ENCODE data around the gene FNTB. TPM values are rescaled to one million over a fixed set of nuclear protein-coding genes. Genes with fewer than 3 reads are reported as not detected.

The FNTB gene
- total and polyA plus RNA-seq, 2 donors (not counting 1 experiment from before 2014, with no cell fraction given), result 6.6 to 10.2 TPM

DNA sequence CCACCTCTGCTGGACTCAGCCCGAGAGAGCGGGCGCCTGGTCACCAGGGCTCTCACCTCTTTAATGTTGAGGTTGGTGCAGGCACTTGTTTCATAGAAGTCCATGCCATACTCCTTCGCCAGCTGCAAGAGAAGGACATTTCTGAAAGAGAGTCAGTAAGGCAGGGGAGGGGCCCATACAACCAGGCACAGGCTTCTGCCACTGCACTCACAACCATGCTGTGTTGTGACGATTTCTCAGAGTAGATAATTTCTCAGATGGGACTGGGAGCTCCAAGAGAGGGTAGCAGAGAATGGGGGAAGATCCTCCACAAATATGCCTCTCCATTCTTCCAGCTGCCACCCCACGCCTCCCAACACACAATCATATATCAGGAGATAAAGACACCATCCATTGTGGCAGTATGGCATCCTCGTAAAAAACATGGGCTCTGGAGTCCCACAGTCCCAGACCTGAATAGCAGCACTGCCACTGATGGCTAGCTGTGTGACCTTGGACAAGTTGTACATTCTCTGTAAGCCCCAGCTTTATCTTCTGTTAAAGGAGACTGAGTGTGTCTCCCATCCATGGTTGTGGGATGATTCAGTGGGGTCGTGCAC, 38.0 kb upstream of the FNTB start:
- H3K4me1 ChIP-seq (ENCODE audit: control insufficient read depth in 2 of 2, insufficient read depth in 2 of 2, low read length in 2 of 2), result peaks cover 7 to 15% of the 10 kb centered on the region in 2 donors
- no peaks in the 10 kb centered on the region for H4K20me1 ChIP-seq (ENCODE audit: control insufficient read depth, insufficient read depth, low read length, poor library complexity, severe bottlenecking)
- no peak overlapping the region for H3K27ac ChIP-seq (ENCODE audit: low read length in 2 of 2)
- no peaks in the 10 kb centered on the region for H3K27me3 Mint-ChIP-seq
- intact Hi-C loops (cut with micrococcal nuclease), result no loop called here
- no peaks in the 10 kb centered on the region for H3K36me3 ChIP-seq (replicated peaks in 1 of 2; ENCODE audit: control extremely low read depth in 1 of 2, control insufficient read depth in 1 of 2, extremely low read depth in 1 of 2, insufficient read depth in 2 of 2, low read length in 1 of 2)
- H3K9me3 Mint-ChIP-seq (ENCODE audit: insufficient read depth), result no peaks in the 10 kb centered on the region
- no peak for DNase-seq
- H3K4me2 ChIP-seq (replicated peaks; ENCODE audit: low read depth, low read length, poor library complexity, severe bottlenecking), result no peak overlapping the region
- no peak overlapping the region for H2AFZ ChIP-seq (ENCODE audit: insufficient read depth, low read depth, low read length, poor library complexity, severe bottlenecking)
- no peak for TF ChIP-seq EZH2 (IDR thresholded peaks at IDR 0.05; ENCODE audit: borderline replicate concordance, insufficient read depth, low read depth, low read length, poor library complexity, severe bottlenecking)
- TF ChIP-seq, protein P1, sequence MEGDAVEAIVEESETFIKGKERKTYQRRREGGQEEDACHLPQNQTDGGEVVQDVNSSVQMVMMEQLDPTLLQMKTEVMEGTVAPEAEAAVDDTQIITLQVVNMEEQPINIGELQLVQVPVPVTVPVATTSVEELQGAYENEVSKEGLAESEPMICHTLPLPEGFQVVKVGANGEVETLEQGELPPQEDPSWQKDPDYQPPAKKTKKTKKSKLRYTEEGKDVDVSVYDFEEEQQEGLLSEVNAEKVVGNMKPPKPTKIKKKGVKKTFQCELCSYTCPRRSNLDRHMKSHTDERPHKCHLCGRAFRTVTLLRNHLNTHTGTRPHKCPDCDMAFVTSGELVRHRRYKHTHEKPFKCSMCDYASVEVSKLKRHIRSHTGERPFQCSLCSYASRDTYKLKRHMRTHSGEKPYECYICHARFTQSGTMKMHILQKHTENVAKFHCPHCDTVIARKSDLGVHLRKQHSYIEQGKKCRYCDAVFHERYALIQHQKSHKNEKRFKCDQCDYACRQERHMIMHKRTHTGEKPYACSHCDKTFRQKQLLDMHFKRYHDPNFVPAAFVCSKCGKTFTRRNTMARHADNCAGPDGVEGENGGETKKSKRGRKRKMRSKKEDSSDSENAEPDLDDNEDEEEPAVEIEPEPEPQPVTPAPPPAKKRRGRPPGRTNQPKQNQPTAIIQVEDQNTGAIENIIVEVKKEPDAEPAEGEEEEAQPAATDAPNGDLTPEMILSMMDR (IDR thresholded peaks at IDR 0.05), result no peak
- no peak overlapping the region for H3K9ac ChIP-seq (ENCODE audit: low read length)
- H3K79me2 ChIP-seq (ENCODE audit: control insufficient read depth, insufficient read depth, low read length), result no peaks in the 10 kb centered on the region
- peaks cover 21% of the 10 kb centered on the region for H3K4me1 Mint-ChIP-seq
- POLR2A ChIA-PET, result no interaction called here
- ATAC-seq (ENCODE audit: low read depth), result no peak
- H3K9me3 ChIP-seq (ENCODE audit: control extremely low read depth in 1 of 3, control insufficient read depth in 2 of 3, insufficient read depth in 1 of 3, low read length in 2 of 3), result no peaks in the 10 kb centered on the region
- H3K4me3 ChIP-seq (ENCODE audit: control extremely low read depth in 1 of 5, extremely low read depth in 1 of 5, insufficient read depth in 1 of 5, low read depth in 2 of 5, low read length in 4 of 5), result no peak overlapping the region
- no peaks in the 10 kb centered on the region for H3K27me3 ChIP-seq (replicated peaks in 1 of 4; ENCODE audit: control extremely low read depth in 1 of 4, control insufficient read depth in 3 of 4, insufficient read depth in 4 of 4, low read length in 3 of 4)
- 100% methylated on average over 2 of the region's 8 CpGs for WGBS (ENCODE audit: insufficient coverage)
- CTCF ChIA-PET, result no interaction called here
- no peak overlapping the region for H3K27ac Mint-ChIP-seq
- no peak overlapping the region for H3K4me3 Mint-ChIP-seq

DNA sequence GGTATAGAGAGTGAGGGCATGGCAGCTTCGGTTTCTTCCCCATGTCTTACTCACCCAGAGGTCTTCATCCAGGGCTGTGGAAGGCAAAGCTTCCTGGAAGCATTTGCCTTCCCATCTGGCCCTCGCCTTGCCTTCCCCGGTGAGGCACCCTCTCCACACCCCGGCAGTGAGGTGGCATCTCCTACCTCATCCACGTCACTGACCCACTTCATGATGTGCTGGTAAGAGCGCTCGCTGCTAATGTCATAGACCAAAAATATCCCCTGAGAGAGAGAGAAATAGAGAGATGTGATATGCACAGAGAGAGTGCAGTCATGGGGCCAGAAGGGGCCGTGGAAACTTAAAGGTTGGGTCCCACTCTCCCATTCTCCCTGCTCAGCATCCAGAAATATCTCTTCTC, 35.8 kb upstream of the FNTB start:
- H4K20me1 ChIP-seq (ENCODE audit: control insufficient read depth, insufficient read depth, low read length, poor library complexity, severe bottlenecking), result no peaks in the 10 kb centered on the region
- DNase-seq (no peak), ATAC-seq (ENCODE audit: low read depth) (no peak)
- peaks cover 0 to 9% of the 10 kb centered on the region in 2 donors for H3K4me1 ChIP-seq (ENCODE audit: control insufficient read depth in 2 of 2, insufficient read depth in 2 of 2, low read length in 2 of 2)
- Mint-ChIP-seq H3K4me3 (no peak overlapping the region), H3K9me3 (ENCODE audit: insufficient read depth) (no peaks in the 10 kb centered on the region), H3K27me3 (no peaks in the 10 kb centered on the region), H3K4me1 (peaks cover 9% of the 10 kb centered on the region), H3K27ac (no peak overlapping the region)
- no peaks in the 10 kb centered on the region for H3K9me3 ChIP-seq (ENCODE audit: control extremely low read depth in 1 of 3, control insufficient read depth in 2 of 3, insufficient read depth in 1 of 3, low read length in 2 of 3)
- H3K4me3 ChIP-seq (ENCODE audit: control extremely low read depth in 1 of 5, extremely low read depth in 1 of 5, insufficient read depth in 1 of 5, low read depth in 2 of 5, low read length in 4 of 5), result no peak overlapping the region
- ChIA-PET CTCF (no interaction called here), POLR2A (no interaction called here)
- intact Hi-C loops (cut with micrococcal nuclease), result no loop called here
- H3K4me2 ChIP-seq (replicated peaks; ENCODE audit: low read depth, low read length, poor library complexity, severe bottlenecking), result no peak overlapping the region
- no peaks in the 10 kb centered on the region for H3K79me2 ChIP-seq (ENCODE audit: control insufficient read depth, insufficient read depth, low read length)
- no peak overlapping the region for H3K9ac ChIP-seq (ENCODE audit: low read length)
- H2AFZ ChIP-seq (ENCODE audit: insufficient read depth, low read depth, low read length, poor library complexity, severe bottlenecking), result no peak overlapping the region
- TF ChIP-seq EZH2 (IDR thresholded peaks at IDR 0.05; ENCODE audit: borderline replicate concordance, insufficient read depth, low read depth, low read length, poor library complexity, severe bottlenecking), result no peak
- TF ChIP-seq, protein P1 (IDR thresholded peaks at IDR 0.05), result no peak
- no peak overlapping the region for H3K27ac ChIP-seq (ENCODE audit: low read length in 2 of 2)
- no peaks in the 10 kb centered on the region for H3K27me3 ChIP-seq (replicated peaks in 1 of 4; ENCODE audit: control extremely low read depth in 1 of 4, control insufficient read depth in 3 of 4, insufficient read depth in 4 of 4, low read length in 3 of 4)
- H3K36me3 ChIP-seq (replicated peaks in 1 of 2; ENCODE audit: control extremely low read depth in 1 of 2, control insufficient read depth in 1 of 2, extremely low read depth in 1 of 2, insufficient read depth in 2 of 2, low read length in 1 of 2), result no peaks in the 10 kb centered on the region
- WGBS (ENCODE audit: insufficient coverage), result 100% methylated on average over 2 of the region's 8 CpGs
